OCI-LY1 (cell line): Measurements from ENCODE around the gene SNAPC4.

Source experiments
- H2AFZ ChIP-seq: fragments of 200-600 bp; sonication (generic), shearing (Covaris generic); 2 replicates; pipeline ENCODE4 v1.6.0; 2014; ENCODE audit warnings: antibody characterized with exemption, mild to moderate bottlenecking, low read length
- H3F3A ChIP-seq: fragments of 200-600 bp; sonication (generic), shearing (Covaris generic); 2 replicates; pipeline ENCODE4 v1.6.0; 2014; ENCODE audit warnings: mild to moderate bottlenecking, antibody characterized with exemption, low read length, moderate library complexity; ENCODE audit not compliant: insufficient read depth
- H3K27ac ChIP-seq: fragments of 200-600 bp; sonication (generic); 2 replicates; pipeline ENCODE4 v1.5.1; 2014; ENCODE audit warnings: low read length, mixed run types, mild to moderate bottlenecking, low read depth; ENCODE audit not compliant: poor library complexity, severe bottlenecking
- H3K27me3 ChIP-seq: fragments of 200-600 bp; sonication (generic); 2 replicates; pipeline ENCODE4 v1.6.0; 2014; ENCODE audit warnings: antibody characterized with exemption, mild to moderate bottlenecking, low read length, moderate library complexity; ENCODE audit not compliant: insufficient read depth
- H3K36me3 ChIP-seq: fragments of 200-600 bp; sonication (generic); 2 replicates; pipeline ENCODE4 v1.6.1; 2014; ENCODE audit warnings: mild to moderate bottlenecking, antibody characterized with exemption, low read length, moderate library complexity, mixed read lengths; ENCODE audit not compliant: insufficient read depth
- H3K4me1 ChIP-seq: fragments of 200-600 bp; sonication (generic); 2 replicates; pipeline ENCODE4 v1.5.1; 2014; ENCODE audit warnings: mild to moderate bottlenecking, low read length, moderate library complexity; ENCODE audit not compliant: insufficient read depth, severe bottlenecking
- H3K4me2 ChIP-seq: fragments of 200-600 bp; sonication (generic), shearing (Covaris generic); 2 replicates; pipeline ENCODE4 v1.6.1; 2014; ENCODE audit warnings: low read length
- H3K4me3 ChIP-seq: fragments of 200-600 bp; sonication (generic); 2 replicates; pipeline ENCODE4 v1.5.1; 2014; ENCODE audit warnings: low read length, low read depth, mild to moderate bottlenecking, mixed read lengths; ENCODE audit not compliant: poor library complexity, severe bottlenecking
- H3K79me2 ChIP-seq: fragments of 200-600 bp; shearing (Covaris generic); 2 replicates; pipeline ENCODE4 v1.6.1; 2016; ENCODE audit warnings: mixed run types, low read length, mixed read lengths; ENCODE audit not compliant: insufficient read depth
- H3K9ac ChIP-seq: fragments of 200-600 bp; sonication (generic), shearing (Covaris generic); 2 replicates; pipeline ENCODE4 v1.6.1; 2014; ENCODE audit warnings: mild to moderate bottlenecking, low read length, mixed read lengths
- H3K9me2 ChIP-seq: fragments of 200-600 bp; sonication (generic), shearing (Covaris generic); 2 replicates; pipeline ENCODE4 v1.6.1; 2014; ENCODE audit warnings: low read depth, mild to moderate bottlenecking, low read length, mixed read lengths
- H3K9me3 ChIP-seq: fragments of 200-600 bp; shearing (Covaris generic); 2 replicates; pipeline ENCODE4 v1.6.1; 2014; ENCODE audit warnings: low read length, mixed read lengths
- H4K20me1 ChIP-seq: fragments of 200-600 bp; sonication (generic), shearing (Covaris generic); 2 replicates; pipeline ENCODE4 v1.6.0; 2016; ENCODE audit warnings: mild to moderate bottlenecking, low read length; ENCODE audit not compliant: insufficient read depth
- EZH2 ChIP-seq: fragments of 200-600 bp; sonication (generic), shearing (Covaris generic); IDR thresholded peaks from 2 replicates; pipeline ENCODE4 v1.8.0; 2017; ENCODE audit warnings: borderline replicate concordance, mixed run types, mild to moderate bottlenecking, antibody characterized with exemption, low read length, moderate library complexity, mixed read lengths
- TF ChIP-seq, protein P1 (sequence below): fragments of 200-600 bp; sonication (generic), shearing (Covaris generic); IDR thresholded peaks from 2 replicates; pipeline ENCODE4 v1.5.1; 2017; ENCODE audit warnings: mild to moderate bottlenecking, antibody characterized with exemption, low read length, moderate library complexity, mixed read lengths

SNAPC4 gene

DNA sequence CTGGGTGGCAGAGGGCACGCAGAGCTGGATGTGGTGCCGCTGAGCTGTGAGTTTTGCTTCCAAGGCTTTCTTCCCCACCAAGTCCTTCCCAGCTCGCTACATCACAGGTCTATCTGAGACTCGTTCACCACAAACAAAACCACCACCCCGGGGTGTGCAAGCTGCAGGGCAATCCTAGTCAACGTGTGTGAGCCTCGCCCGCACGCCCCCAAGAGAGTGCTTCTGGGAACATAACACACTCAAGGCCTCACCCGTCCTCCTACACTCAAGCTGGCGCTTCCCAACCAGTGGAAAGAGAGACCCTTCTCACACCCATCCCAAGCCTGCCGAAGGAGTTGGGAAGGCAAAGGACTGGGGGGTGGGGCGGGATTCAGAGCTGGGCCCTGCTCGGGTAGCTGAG lies 10.6 kb downstream of the SNAPC4 start:
- Histone ChIP-seq H3K36me3 (peaks cover 87% of the 10 kb centered on the region), H3K27me3 (no peaks in the 10 kb centered on the region), H3K4me1 (no peaks in the 10 kb centered on the region), H4K20me1 (no peaks in the 10 kb centered on the region), H3K79me2 (no peaks in the 10 kb centered on the region), H3K4me2 (no peak overlapping the region), H3F3A (no peaks in the 10 kb centered on the region), H3K4me3 (no peak overlapping the region), H2AFZ (no peak overlapping the region), H3K27ac (no peak overlapping the region), H3K9ac (no peak overlapping the region), H3K9me2 (no peaks in the 10 kb centered on the region), H3K9me3 (no peaks in the 10 kb centered on the region)
- TF ChIP-seq EZH2, result no peak
- TF ChIP-seq, protein P1, sequence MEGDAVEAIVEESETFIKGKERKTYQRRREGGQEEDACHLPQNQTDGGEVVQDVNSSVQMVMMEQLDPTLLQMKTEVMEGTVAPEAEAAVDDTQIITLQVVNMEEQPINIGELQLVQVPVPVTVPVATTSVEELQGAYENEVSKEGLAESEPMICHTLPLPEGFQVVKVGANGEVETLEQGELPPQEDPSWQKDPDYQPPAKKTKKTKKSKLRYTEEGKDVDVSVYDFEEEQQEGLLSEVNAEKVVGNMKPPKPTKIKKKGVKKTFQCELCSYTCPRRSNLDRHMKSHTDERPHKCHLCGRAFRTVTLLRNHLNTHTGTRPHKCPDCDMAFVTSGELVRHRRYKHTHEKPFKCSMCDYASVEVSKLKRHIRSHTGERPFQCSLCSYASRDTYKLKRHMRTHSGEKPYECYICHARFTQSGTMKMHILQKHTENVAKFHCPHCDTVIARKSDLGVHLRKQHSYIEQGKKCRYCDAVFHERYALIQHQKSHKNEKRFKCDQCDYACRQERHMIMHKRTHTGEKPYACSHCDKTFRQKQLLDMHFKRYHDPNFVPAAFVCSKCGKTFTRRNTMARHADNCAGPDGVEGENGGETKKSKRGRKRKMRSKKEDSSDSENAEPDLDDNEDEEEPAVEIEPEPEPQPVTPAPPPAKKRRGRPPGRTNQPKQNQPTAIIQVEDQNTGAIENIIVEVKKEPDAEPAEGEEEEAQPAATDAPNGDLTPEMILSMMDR, result no peak

DNA sequence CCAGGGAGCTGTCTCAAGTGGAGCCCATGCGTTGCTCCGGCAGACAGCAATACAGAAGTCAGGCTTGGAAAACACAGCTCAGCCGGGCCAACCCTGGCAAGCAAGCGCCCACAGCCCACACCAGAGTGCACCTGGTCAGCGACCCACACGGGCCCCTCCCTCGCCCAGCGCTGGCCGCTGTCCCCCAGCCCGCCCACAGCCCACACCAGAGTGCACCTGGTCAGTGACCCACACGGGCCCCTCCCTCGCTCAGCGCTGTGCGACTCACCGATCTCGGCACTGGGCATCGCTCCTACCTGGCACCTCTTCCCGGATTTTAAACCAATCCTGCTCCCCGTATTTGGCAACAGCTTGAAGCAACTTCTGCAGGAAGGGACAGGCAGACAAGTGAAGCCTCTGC lies 12.8 kb downstream of the SNAPC4 start:
- Histone ChIP-seq H3K9me3 (no peaks in the 10 kb centered on the region), H4K20me1 (no peaks in the 10 kb centered on the region), H3K4me2 (no peak overlapping the region), H2AFZ (no peak overlapping the region), H3K27me3 (no peaks in the 10 kb centered on the region), H3K9ac (no peak overlapping the region), H3K36me3 (peaks cover 86% of the 10 kb centered on the region), H3K9me2 (no peaks in the 10 kb centered on the region), H3K4me1 (no peaks in the 10 kb centered on the region), H3K27ac (no peak overlapping the region), H3K4me3 (no peak overlapping the region), H3F3A (no peaks in the 10 kb centered on the region), H3K79me2 (no peaks in the 10 kb centered on the region)
- TF ChIP-seq EZH2, result no peak
- TF ChIP-seq, protein P1, result no peak

- Histone ChIP-seq H3K9me3 (no peaks in the 10 kb centered on the region), H3K4me3 (no peak overlapping the region), H3K79me2 (no peaks in the 10 kb centered on the region), H3K36me3 (peaks cover 86% of the 10 kb centered on the region), H3K9me2 (no peaks in the 10 kb centered on the region), H3K27me3 (no peaks in the 10 kb centered on the region), H3K27ac (no peak overlapping the region), H3K9ac (no peak overlapping the region), H3K4me2 (no peak overlapping the region), H3F3A (no peaks in the 10 kb centered on the region), H3K4me1 (no peaks in the 10 kb centered on the region), H2AFZ (no peak overlapping the region), H4K20me1 (no peaks in the 10 kb centered on the region)
- no peak for TF ChIP-seq EZH2
- TF ChIP-seq, protein P1, result no peak
Measured at GRCh38 chr9:136386018-136386417, 14.0 kb downstream of the SNAPC4 start.
